K562 (cell line): ENCODE data around the gene C19orf67. TPM values are rescaled to one million over a fixed set of nuclear protein-coding genes. Genes with fewer than 3 reads are reported as not detected.

Experiments
- ARNT ChIP-seq, 2 experiments: fragments of 450-650 bp; IDR thresholded peaks; 2 replicates each; pipeline ENCODE4 v1.6.1; 2016; ENCODE audit warnings: mild to moderate bottlenecking in 1 of 2
- ASH1L ChIP-seq: fragments of 450-650 bp; IDR thresholded peaks from 2 replicates; pipeline ENCODE4 v1.6.1; 2018; ENCODE audit warnings: borderline replicate concordance, mild to moderate bottlenecking, low read depth; ENCODE audit not compliant: partially characterized antibody
- CTBP1 ChIP-seq: fragments of 450-650 bp; IDR thresholded peaks from 2 replicates; pipeline ENCODE4 v1.6.1; 2016; ENCODE audit warnings: borderline replicate concordance
- CXXC5 ChIP-seq: fragments of 250-450 bp; sonication (Bioruptor Pico); IDR thresholded peaks from 2 replicates; pipeline ENCODE4 v1.8.0; 2022; ENCODE audit warnings: inconsistent platforms, mild to moderate bottlenecking, moderate library complexity
- EZH2 ChIP-seq: IDR thresholded peaks from 2 replicates; pipeline ENCODE4 v1.6.1; 2012; ENCODE audit warnings: low read depth, mild to moderate bottlenecking, inconsistent platforms, low read length, borderline replicate concordance
- IRF2 ChIP-seq: sonication (generic); formaldehyde crosslinking; IDR thresholded peaks from 2 replicates; pipeline ENCODE4 v1.8.1; 2022; ENCODE audit warnings: mild to moderate bottlenecking, missing genetic modification reagents
- MBD2 ChIP-seq: sonication (generic); IDR thresholded peaks from 2 replicates; pipeline ENCODE4 v1.6.1; 2016; ENCODE audit warnings: low read depth, borderline replicate concordance
- NR2C2 ChIP-seq, 2 experiments: fragments of 200-800 bp in 1 of 2; sonication (Bioruptor generic) in 1 of 2; sonication (generic) in 1 of 2; formaldehyde crosslinking in 1 of 2; IDR thresholded peaks; 2 replicates each; pipeline versions ENCODE4 v1.6.1 to v1.8.0; 2016 to 2022; ENCODE audit warnings: mild to moderate bottlenecking in 1 of 2, missing compliant biosample characterization in 1 of 2, missing genetic modification characterization in 1 of 2, missing genetic modification reagents in 1 of 2
- PHF21A ChIP-seq: fragments of 450-650 bp; IDR thresholded peaks from 2 replicates; pipeline ENCODE4 v1.6.1; 2017; ENCODE audit warnings: low read depth, borderline replicate concordance
- PML ChIP-seq: IDR thresholded peaks from 2 replicates; pipeline ENCODE4 v1.6.1; 2012; ENCODE audit warnings: low read length, inconsistent platforms
- STAG1 ChIP-seq: sonication (generic); formaldehyde crosslinking; IDR thresholded peaks from 2 replicates; pipeline ENCODE4 v1.5.0; 2020; ENCODE audit warnings: missing genetic modification reagents, borderline replicate concordance
- TAF15 ChIP-seq: fragments of 200-400 bp; formaldehyde crosslinking; IDR thresholded peaks from 2 replicates; pipeline ENCODE4 v1.6.1; 2017; ENCODE audit warnings: mild to moderate bottlenecking, low read depth, low read length, moderate library complexity
- TOE1 ChIP-seq, 2 experiments: fragments of 450-650 bp in 1 of 2; sonication (generic) in 1 of 2; formaldehyde crosslinking in 1 of 2; IDR thresholded peaks; 2 replicates each; pipeline versions ENCODE4 v1.7.1 to v1.8.0; 2016 to 2022; ENCODE audit warnings: borderline replicate concordance in 2 of 2, mild to moderate bottlenecking in 2 of 2, antibody characterized with exemption in 1 of 2, inconsistent platforms in 1 of 2, low read depth in 1 of 2, missing genetic modification reagents in 1 of 2, moderate library complexity in 1 of 2
- TRIM28 ChIP-seq: fragments of 450-650 bp; IDR thresholded peaks from 2 replicates; pipeline ENCODE4 v1.6.1; 2017
- ZNF23 ChIP-seq: fragments of 250-450 bp; sonication (Bioruptor Pico); IDR thresholded peaks from 2 replicates; pipeline ENCODE4 v1.4.0; 2020; ENCODE audit warnings: mild to moderate bottlenecking
- ZNF408 ChIP-seq: fragments of 250-450 bp; sonication (Bioruptor Pico); IDR thresholded peaks from 2 replicates; pipeline ENCODE4 v1.4.0; 2020; ENCODE audit warnings: low read depth, mild to moderate bottlenecking, moderate library complexity
- polyA plus RNA-seq, 8 experiments: library from polyadenylated mRNA; depleted of rRNA in 4 of 8; stranded (reverse) in 5 of 8; unstranded in 3 of 8; fragments of >200 nt; fragmentation: Nextera tagmentation in 2 of 8; fragmentation: Illumina TruSeq in 1 of 8; extraction: Ambion mirVana in 2 of 8; extraction: Trizol in 1 of 8; gene quantifications; 2 replicates each; pipeline versions ENCODE4 v1.2.1 to v1.2.3, GENCODE V29; 2011 to 2014; ENCODE audit warnings: inconsistent platforms in 1 of 8, missing spikeins in 1 of 8
- total RNA-seq, 7 experiments: library from RNA; depleted of rRNA in 6 of 7; stranded (reverse); fragments of >200 nt in 6 of 7; fragmentation: Illumina TruSeq in 2 of 7; extraction: Trizol in 2 of 7; gene quantifications; 2 replicates each; pipeline versions ENCODE4 v1.2.1 to v1.2.3, GENCODE V29; 2011 to 2021; ENCODE audit warnings: low replicate concordance in 1 of 7
- TF ChIP-seq, protein P1 (sequence below), 2 experiments: fragments of 450-650 bp; IDR thresholded peaks; 2 replicates each; pipeline ENCODE4 v1.6.1; 2018; ENCODE audit warnings: mild to moderate bottlenecking in 2 of 2, low read depth in 1 of 2; ENCODE audit not compliant: partially characterized antibody in 2 of 2
- TF ChIP-seq, protein P2 (sequence below): fragments of 450-650 bp; IDR thresholded peaks from 2 replicates; pipeline ENCODE4 v1.6.1; 2018; ENCODE audit not compliant: partially characterized antibody
- TF ChIP-seq, protein P3 (sequence below): sonication (generic); formaldehyde crosslinking; IDR thresholded peaks from 2 replicates; pipeline ENCODE4 v1.8.1; 2023; ENCODE audit warnings: mild to moderate bottlenecking, missing genetic modification reagents

Gene C19orf67
- total and polyA plus RNA-seq, 9 of the 15 experiments (the other 6 are each of a cell fraction or from before 2014, with no cell fraction given): 0.29 to 1.8 (median 0.51) TPM; not detected in 3

DNA sequence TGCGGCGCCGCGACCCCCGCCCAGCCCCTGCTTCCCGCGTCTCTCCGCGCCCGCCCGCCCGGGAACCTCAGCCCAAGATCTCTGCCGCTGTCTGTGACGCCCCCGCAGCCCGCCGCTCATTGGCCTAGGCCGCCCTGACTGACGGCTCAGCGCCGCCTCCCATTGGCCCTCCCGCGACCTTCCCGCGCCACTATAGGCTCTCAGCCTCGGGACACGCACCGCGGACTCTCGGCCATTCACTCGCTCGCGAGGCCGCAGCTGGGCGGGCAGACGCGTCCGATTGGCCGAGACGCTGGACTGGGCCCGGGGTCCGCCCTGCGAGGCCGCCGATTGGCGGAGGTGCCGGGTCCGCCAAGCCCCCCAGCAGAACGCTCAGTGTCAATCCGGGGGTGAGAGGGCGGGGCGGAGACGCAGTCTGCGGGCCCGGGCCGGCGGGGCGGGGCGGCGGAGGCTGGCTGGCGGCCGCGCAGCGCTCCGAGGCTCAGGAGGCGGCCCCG lies 32.1 kb upstream of the C19orf67 start, which contains the start of gene PRKACA (continued):
- TF ChIP-seq NR2C2 (CRISPR knock-in tag; IDR thresholded peaks at IDR 0.05) (0 out of 2 replicates have a peak, but pooled peaks have one; percentile 38), NR2C2 (tag; IDR thresholded peaks at IDR 0.05) (no peak), TRIM28 (no peak), ZNF408 (CRISPR knock-in tag) (no peak), MBD2 (peak; percentile 100), ARNT (IDR thresholded peaks at IDR 0.05) (no peak), EZH2 (no peak), PML (no peak), PHF21A (peak; percentile 68; the same call in 1 of the 2 replicates), IRF2 (CRISPR knock-in tag) (no peak), ZNF23 (no peak), TAF15 (no peak), STAG1 (CRISPR knock-in tag) (no peak), TOE1 (IDR thresholded peaks at IDR 0.05; ENCODE audit: borderline replicate concordance) (no peak), TOE1 (CRISPR knock-in tag; IDR thresholded peaks at IDR 0.05; ENCODE audit: borderline replicate concordance, low read depth) (no peak), ASH1L (peak; percentile 99), CXXC5 (CRISPR knock-in tag) (peak; percentile 99), CTBP1 (peak; percentile 97)
- TF ChIP-seq, protein P1, sequence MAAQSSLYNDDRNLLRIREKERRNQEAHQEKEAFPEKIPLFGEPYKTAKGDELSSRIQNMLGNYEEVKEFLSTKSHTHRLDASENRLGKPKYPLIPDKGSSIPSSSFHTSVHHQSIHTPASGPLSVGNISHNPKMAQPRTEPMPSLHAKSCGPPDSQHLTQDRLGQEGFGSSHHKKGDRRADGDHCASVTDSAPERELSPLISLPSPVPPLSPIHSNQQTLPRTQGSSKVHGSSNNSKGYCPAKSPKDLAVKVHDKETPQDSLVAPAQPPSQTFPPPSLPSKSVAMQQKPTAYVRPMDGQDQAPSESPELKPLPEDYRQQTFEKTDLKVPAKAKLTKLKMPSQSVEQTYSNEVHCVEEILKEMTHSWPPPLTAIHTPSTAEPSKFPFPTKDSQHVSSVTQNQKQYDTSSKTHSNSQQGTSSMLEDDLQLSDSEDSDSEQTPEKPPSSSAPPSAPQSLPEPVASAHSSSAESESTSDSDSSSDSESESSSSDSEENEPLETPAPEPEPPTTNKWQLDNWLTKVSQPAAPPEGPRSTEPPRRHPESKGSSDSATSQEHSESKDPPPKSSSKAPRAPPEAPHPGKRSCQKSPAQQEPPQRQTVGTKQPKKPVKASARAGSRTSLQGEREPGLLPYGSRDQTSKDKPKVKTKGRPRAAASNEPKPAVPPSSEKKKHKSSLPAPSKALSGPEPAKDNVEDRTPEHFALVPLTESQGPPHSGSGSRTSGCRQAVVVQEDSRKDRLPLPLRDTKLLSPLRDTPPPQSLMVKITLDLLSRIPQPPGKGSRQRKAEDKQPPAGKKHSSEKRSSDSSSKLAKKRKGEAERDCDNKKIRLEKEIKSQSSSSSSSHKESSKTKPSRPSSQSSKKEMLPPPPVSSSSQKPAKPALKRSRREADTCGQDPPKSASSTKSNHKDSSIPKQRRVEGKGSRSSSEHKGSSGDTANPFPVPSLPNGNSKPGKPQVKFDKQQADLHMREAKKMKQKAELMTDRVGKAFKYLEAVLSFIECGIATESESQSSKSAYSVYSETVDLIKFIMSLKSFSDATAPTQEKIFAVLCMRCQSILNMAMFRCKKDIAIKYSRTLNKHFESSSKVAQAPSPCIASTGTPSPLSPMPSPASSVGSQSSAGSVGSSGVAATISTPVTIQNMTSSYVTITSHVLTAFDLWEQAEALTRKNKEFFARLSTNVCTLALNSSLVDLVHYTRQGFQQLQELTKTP (IDR thresholded peaks at IDR 0.05; ENCODE audit: low read depth in 1 of 2, partially characterized antibody in 2 of 2): no peak
- TF ChIP-seq, protein P2, sequence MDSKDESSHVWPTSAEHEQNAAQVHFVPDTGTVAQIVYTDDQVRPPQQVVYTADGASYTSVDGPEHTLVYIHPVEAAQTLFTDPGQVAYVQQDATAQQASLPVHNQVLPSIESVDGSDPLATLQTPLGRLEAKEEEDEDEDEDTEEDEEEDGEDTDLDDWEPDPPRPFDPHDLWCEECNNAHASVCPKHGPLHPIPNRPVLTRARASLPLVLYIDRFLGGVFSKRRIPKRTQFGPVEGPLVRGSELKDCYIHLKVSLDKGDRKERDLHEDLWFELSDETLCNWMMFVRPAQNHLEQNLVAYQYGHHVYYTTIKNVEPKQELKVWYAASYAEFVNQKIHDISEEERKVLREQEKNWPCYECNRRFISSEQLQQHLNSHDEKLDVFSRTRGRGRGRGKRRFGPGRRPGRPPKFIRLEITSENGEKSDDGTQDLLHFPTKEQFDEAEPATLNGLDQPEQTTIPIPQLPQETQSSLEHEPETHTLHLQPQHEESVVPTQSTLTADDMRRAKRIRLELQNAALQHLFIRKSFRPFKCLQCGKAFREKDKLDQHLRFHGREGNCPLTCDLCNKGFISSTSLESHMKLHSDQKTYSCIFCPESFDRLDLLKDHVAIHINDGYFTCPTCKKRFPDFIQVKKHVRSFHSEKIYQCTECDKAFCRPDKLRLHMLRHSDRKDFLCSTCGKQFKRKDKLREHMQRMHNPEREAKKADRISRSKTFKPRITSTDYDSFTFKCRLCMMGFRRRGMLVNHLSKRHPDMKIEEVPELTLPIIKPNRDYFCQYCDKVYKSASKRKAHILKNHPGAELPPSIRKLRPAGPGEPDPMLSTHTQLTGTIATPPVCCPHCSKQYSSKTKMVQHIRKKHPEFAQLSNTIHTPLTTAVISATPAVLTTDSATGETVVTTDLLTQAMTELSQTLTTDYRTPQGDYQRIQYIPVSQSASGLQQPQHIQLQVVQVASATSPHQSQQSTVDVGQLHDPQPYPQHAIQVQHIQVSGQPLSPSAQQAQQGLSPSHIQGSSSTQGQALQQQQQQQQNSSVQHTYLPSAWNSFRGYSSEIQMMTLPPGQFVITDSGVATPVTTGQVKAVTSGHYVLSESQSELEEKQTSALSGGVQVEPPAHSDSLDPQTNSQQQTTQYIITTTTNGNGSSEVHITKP: peak; percentile 45
- TF ChIP-seq, protein P3, sequence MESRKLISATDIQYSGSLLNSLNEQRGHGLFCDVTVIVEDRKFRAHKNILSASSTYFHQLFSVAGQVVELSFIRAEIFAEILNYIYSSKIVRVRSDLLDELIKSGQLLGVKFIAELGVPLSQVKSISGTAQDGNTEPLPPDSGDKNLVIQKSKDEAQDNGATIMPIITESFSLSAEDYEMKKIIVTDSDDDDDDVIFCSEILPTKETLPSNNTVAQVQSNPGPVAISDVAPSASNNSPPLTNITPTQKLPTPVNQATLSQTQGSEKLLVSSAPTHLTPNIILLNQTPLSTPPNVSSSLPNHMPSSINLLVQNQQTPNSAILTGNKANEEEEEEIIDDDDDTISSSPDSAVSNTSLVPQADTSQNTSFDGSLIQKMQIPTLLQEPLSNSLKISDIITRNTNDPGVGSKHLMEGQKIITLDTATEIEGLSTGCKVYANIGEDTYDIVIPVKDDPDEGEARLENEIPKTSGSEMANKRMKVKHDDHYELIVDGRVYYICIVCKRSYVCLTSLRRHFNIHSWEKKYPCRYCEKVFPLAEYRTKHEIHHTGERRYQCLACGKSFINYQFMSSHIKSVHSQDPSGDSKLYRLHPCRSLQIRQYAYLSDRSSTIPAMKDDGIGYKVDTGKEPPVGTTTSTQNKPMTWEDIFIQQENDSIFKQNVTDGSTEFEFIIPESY (CRISPR knock-in tag): no peak
